Kidney (tissue), 14 donors: ENCODE measurements around the gene ECEL1. TPM values are rescaled to one million over a fixed set of nuclear protein-coding genes. Genes with fewer than 3 reads are reported as not detected.
A peak's percentile ranks its signal among the peaks of the same experiment; 100 is the strongest.

ENCODE experiments used
- DNase-seq, 5 donors: peaks; one replicate each; pipeline ENCODE4 v3.0.0-alpha.2; 2013 to 2020
- FAIRE-seq: peaks from 2 replicates; lab custom pipeline; 2012; peaks lifted over from hg19 to GRCh38; lab: Jason Lieb, UNC
- H3K27ac ChIP-seq, 2 donors: one replicate each; pipeline ENCODE4 v1.7.0; 2013; ENCODE audit warnings: low read depth in 2 of 2, low read length in 2 of 2, inconsistent platforms in 1 of 2
- H3K27me3 ChIP-seq: one replicate; pipeline ENCODE4 v1.7.1; 2013; ENCODE audit warnings: low read length, inconsistent platforms; ENCODE audit not compliant: control insufficient read depth, insufficient read depth
- H3K36me3 ChIP-seq, 3 donors: one replicate each; pipeline versions ENCODE4 v1.7.0 to v1.7.1; 2013; ENCODE audit warnings: low read length in 3 of 3, control low read depth in 1 of 3, inconsistent platforms in 1 of 3; ENCODE audit not compliant: insufficient read depth in 3 of 3, control insufficient read depth in 2 of 3
- H3K4me1 ChIP-seq, 3 donors: one replicate each; pipeline versions ENCODE4 v1.7.0 to v1.7.1; 2013; ENCODE audit warnings: low read length in 3 of 3, inconsistent platforms in 1 of 3, low read depth in 1 of 3; ENCODE audit not compliant: control insufficient read depth in 2 of 3, insufficient read depth in 2 of 3
- H3K4me3 ChIP-seq, 3 donors: one replicate each; pipeline versions ENCODE4 v1.7.0 to v1.8.1; 2013; ENCODE audit warnings: low read length in 3 of 3, control low read depth in 1 of 3, inconsistent platforms in 1 of 3
- H3K9ac ChIP-seq, 3 donors: one replicate each; pipeline versions ENCODE4 v1.7.0 to v1.7.1; 2013; ENCODE audit warnings: low read length in 3 of 3, control low read depth in 1 of 3, inconsistent platforms in 1 of 3
- H3K9me3 ChIP-seq, 3 donors: one replicate each; pipeline versions ENCODE4 v1.7.0 to v1.7.1; 2013; ENCODE audit warnings: low read length in 3 of 3, control low read depth in 1 of 3, inconsistent platforms in 1 of 3; ENCODE audit not compliant: control insufficient read depth in 2 of 3, insufficient read depth in 1 of 3
- intact Hi-C: fragments of 100-400 bp; cut with DNase I; formaldehyde crosslinking; loops from one replicate; pipeline ENCODE4 v1.11.1; 2022
- polyA plus RNA-seq: library from polyadenylated mRNA; stranded (reverse); fragments of 350-450 nt; fragmentation: Illumina TruSeq; extraction: RNeasy Lipid Tissue Mini Kit (QIAGEN cat#74804); gene quantifications from one replicate; pipeline ENCODE4 v1.2.3, GENCODE V29; 2014; ENCODE audit warnings: low read depth, low replicate concordance; ENCODE audit not compliant: insufficient read depth
- total RNA-seq: library from RNA; stranded (reverse); fragmentation: NEBNext Ultra II Directional; extraction: Animal tissue kit (Norgen Biotek cat#: 25700); gene quantifications from one replicate; pipeline ENCODE4 v1.2.1, GENCODE V29; 2021
- TF ChIP-seq, protein P1 (sequence below): IDR thresholded peaks from 3 replicates; pipeline ENCODE4 v1.5.1; 2012; ENCODE audit warnings: mild to moderate bottlenecking, moderate library complexity, borderline replicate concordance; ENCODE audit not compliant: insufficient read depth; ENCODE audit errors: extremely low read depth
- donor health status: control.
- donor health status: control.
- donor health status: control.
- donor health status: control.
- donor health status: control.
- donor health status: DM: yes; HTN: yes; CAD: no.
- donor health status: Normal renal cell carcinoma (clear cell type).

The ECEL1 gene
- total and polyA plus RNA-seq, 2 donors from 2014 or later, result 6.7 to 8.5 TPM

DNA sequence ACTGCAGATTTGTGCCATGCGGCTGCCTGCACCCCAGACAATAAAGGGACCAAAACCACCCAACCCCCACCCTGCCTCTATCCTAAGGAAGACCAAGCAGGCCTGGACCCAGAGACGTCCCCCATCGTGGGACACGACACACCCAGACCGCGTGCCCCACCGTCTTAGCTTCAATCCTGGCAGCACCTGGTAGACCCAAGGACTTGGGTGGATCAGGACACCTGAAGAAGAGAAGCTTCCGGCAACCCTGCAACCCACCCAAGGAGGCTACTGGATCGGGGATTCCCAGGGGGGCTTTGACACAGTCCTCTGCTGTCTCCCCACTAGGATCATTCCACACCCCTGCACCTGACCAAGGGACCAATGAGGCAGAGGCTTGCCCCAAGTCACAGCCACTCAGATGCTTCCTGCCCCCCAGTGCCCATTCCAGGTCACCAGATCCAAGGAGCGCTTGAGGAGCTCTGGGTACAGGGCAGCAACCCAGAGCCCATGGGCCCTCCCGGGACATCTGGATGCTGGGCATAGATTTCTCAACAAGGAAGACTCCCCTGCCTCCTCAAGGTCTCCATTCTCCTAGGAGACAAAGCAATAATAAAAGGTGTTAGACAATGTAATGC is 28.1 kb downstream of the ECEL1 start:
- Histone ChIP-seq H3K9me3 (no peaks in the 10 kb centered on the region), H3K36me3 (no peaks in the 10 kb centered on the region), H3K9ac (no peak overlapping the region), H3K4me1 (no peaks in the 10 kb centered on the region), H3K4me3 (no peak overlapping the region), H3K27me3 (no peaks in the 10 kb centered on the region), H3K27ac (no peak overlapping the region)
- no peak for FAIRE-seq
- TF ChIP-seq, protein P1, sequence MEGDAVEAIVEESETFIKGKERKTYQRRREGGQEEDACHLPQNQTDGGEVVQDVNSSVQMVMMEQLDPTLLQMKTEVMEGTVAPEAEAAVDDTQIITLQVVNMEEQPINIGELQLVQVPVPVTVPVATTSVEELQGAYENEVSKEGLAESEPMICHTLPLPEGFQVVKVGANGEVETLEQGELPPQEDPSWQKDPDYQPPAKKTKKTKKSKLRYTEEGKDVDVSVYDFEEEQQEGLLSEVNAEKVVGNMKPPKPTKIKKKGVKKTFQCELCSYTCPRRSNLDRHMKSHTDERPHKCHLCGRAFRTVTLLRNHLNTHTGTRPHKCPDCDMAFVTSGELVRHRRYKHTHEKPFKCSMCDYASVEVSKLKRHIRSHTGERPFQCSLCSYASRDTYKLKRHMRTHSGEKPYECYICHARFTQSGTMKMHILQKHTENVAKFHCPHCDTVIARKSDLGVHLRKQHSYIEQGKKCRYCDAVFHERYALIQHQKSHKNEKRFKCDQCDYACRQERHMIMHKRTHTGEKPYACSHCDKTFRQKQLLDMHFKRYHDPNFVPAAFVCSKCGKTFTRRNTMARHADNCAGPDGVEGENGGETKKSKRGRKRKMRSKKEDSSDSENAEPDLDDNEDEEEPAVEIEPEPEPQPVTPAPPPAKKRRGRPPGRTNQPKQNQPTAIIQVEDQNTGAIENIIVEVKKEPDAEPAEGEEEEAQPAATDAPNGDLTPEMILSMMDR, result no peak
- intact Hi-C loops, result no loop called here
- peak in 1 of 5 donors; percentile 28 for DNase-seq

DNA sequence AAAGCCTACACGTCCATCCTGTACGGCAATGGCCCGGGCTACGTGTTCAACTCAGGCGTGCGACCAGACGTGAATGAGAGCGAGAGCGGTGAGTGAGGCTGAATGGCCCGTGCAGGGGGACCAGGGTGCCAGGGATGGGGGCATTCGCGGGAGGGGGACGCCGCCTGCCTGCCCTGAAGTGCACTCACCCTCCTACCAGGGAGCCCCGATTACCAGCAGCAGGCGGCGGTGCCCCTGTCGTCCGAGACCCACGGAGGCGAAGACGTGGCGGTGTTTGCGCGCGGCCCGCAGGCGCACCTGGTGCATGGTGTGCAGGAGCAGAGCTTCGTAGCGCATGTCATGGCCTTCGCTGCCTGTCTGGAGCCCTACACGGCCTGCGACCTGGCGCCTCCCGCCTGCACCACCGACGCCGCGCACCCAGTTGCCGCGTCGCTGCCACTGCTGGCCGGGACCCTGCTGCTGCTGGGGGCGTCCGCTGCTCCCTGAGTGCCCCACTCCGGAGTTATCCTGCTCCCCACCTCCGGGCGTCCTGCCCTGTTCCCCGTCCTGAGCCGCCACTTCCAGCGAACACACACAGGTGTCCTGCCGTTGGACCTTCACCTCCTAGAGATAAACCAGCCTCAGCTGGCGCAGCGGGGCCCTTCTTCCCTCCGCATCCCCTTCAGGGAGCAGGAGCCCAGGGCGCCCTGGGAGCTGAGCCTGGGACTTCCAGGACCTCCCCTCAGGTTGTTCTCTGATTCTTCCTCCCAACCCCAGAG is 28.8 kb downstream of the ECEL1 start:
- DNase-seq (peak in 1 of 5 donors; percentile 37), FAIRE-seq (no peak)
- Histone ChIP-seq H3K4me1 (no peaks in the 10 kb centered on the region), H3K4me3 (no peak overlapping the region), H3K9ac (no peak overlapping the region), H3K9me3 (no peaks in the 10 kb centered on the region), H3K27me3 (no peaks in the 10 kb centered on the region), H3K27ac (no peak overlapping the region), H3K36me3 (no peaks in the 10 kb centered on the region)
- TF ChIP-seq, protein P1, result no peak
- intact Hi-C loops, result no loop called here

DNA sequence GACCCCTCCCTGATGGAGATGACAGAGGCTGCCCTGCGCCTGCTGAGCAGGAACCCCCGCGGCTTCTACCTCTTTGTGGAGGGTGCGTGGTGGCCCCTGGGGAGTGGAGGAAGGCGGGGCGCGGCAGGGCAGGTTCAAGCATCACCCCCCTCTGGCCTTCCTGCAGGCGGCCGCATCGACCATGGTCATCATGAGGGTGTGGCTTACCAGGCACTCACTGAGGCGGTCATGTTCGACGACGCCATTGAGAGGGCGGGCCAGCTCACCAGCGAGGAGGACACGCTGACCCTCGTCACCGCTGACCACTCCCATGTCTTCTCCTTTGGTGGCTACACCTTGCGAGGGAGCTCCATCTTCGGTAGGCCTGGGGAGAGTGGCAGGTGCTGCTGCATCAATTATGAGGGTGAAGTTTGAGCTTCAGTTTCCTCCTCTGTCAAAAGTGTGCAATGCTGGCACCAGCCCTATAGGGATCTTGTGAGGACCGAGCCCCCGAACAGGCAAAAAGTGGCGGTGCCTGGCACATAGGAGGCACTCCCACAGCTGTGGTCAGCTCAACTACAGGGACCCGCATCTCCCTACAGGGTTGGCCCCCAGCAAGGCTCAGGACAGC is 29.5 kb downstream of the ECEL1 start:
- DNase-seq, result peak in 2 of 5 donors; percentile 9 to 42
- Histone ChIP-seq H3K27ac (no peak overlapping the region), H3K36me3 (no peaks in the 10 kb centered on the region), H3K9me3 (no peaks in the 10 kb centered on the region), H3K27me3 (no peaks in the 10 kb centered on the region), H3K4me3 (no peak overlapping the region), H3K4me1 (no peaks in the 10 kb centered on the region), H3K9ac (no peak overlapping the region)
- no peak for FAIRE-seq
- TF ChIP-seq, protein P1, result no peak
- intact Hi-C loops, result no loop called here
